AG04449 (cell line): ENCODE data around the gene SPO11.

Experiments used
- CTCF ChIA-PET: fragments of 350-600 bp; formaldehyde crosslinking; extraction: SDS; loops from one replicate; lab custom pipeline; 2021; ENCODE audit warnings: antibody characterized with exemption; lab: Yijun Ruan, JAX
- POLR2A ChIA-PET: fragments of 400-600, 350-600 bp; formaldehyde crosslinking; extraction: SDS; loops from one replicate; lab custom pipeline; 2020; ENCODE audit warnings: antibody characterized with exemption, inconsistent platforms; lab: Yijun Ruan, JAX
- DNase-seq: peaks from one replicate; pipeline ENCODE4 v3.0.0-alpha.2; 2010; ENCODE audit warnings: low read depth, low spot score
- H3K4me3 ChIP-seq: 2 replicates; pipeline ENCODE4 v1.5.1; 2011; ENCODE audit warnings: low read depth, mild to moderate bottlenecking, control low read depth, low read length
- CTCF ChIP-seq: IDR thresholded peaks from one replicate; pipeline ENCODE4 v1.5.1; 2011; ENCODE audit warnings: mild to moderate bottlenecking, moderate library complexity, low read length, control low read depth, inconsistent platforms; ENCODE audit not compliant: insufficient read depth; ENCODE audit errors: missing control alignments

Gene SPO11

GRCh38 chr20:57388953-57389694 is 59.5 kb downstream of the SPO11 start:
- peak; percentile 7 for TF ChIP-seq CTCF
- no peak for DNase-seq
- H3K4me3 ChIP-seq, result 0 out of 2 replicates have a peak overlapping the region, but pooled peaks have one; percentile 8
- CTCF ChIA-PET, result interaction anchor here (1.0 to 2.4 kb wide), 5 partner anchors 9 to 109 kb away, joined by 4 to 10 read pairs (median 8); no protein-coding TSS in a partner anchor
- POLR2A ChIA-PET, result no interaction called here

GRCh38 chr20:57389695-57390603 is 60.3 kb downstream of the SPO11 start:
- no peak for DNase-seq
- TF ChIP-seq CTCF, result no peak
- H3K4me3 ChIP-seq, result no peak overlapping the region
- ChIA-PET CTCF (interaction anchor here (0.6 to 2.4 kb wide), 7 partner anchors 8 to 844 kb away, joined by 3 to 13 read pairs (median 5); no protein-coding TSS in a partner anchor), POLR2A (no interaction called here)

GRCh38 chr20:57390604-57391438 is 61.2 kb downstream of the SPO11 start, which contains the start of gene RBM38:
RBM38 (plus strand) TSS chr20:57391396; CDS start chr20:57391582, 186 bp downstream.
- H3K4me3 ChIP-seq, result peak within 1 kb of the TSS; percentile 68
- TF ChIP-seq CTCF, result no peak
- no peak for DNase-seq
- CTCF ChIA-PET, result interaction anchor here (0.6 to 2.4 kb wide), 5 partner anchors 9 to 844 kb away, joined by 3 to 13 read pairs (median 9); no protein-coding TSS in a partner anchor
- POLR2A ChIA-PET, result interaction anchor here (0.6 to 0.8 kb wide), 3 partner anchors 9 to 307 kb away, joined by 3 read pairs; no protein-coding TSS in a partner anchor

GRCh38 chr20:57391439-57392301 is 62.1 kb downstream of the SPO11 start:
- H3K4me3 ChIP-seq, result peak overlapping the region; percentile 68
- TF ChIP-seq CTCF, result no peak
- no peak for DNase-seq
- ChIA-PET CTCF (interaction anchor here (1.1 to 2.1 kb wide), 5 partner anchors 9 to 104 kb away, joined by 4 to 13 read pairs (median 8); no protein-coding TSS in a partner anchor), POLR2A (interaction anchor here (0.6 kb wide), 2 partner anchors 21 to 306 kb away, joined by 3 read pairs; no protein-coding TSS in a partner anchor)
